ENCODE measurements around the gene ZNF283.
"Not testable (repeated sequence)": the region's sequence is repeated elsewhere in the genome, so short reads cannot be mapped to it uniquely, and the experiment has no call there.

ZNF283 gene

DNA sequence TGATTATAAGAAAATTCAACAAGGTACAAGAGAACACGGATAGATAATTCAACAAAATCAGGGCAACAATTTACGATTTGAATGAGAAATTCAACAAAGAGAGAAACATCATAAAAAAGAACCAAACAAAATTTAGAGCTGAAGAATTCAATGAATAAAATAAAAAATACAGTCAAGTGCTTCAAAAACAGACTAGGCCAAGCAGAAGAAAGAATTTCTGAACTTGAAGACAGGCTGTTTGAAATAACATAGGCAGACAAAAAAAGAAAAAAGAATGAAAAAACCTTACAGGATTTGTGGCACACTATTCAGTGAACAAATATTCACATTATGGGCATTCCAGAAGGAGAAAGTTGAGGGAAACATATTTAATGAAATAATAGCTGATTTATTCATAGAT lies 31.1 kb downstream of the ZNF283 start:
- DNase-seq (ENCODE audit: low read depth) = no peak

- not testable (repeated sequence) for DNase-seq (ENCODE audit: low read depth)
Measured at GRCh38 chr19:43866923-43867322, 39.8 kb downstream of the ZNF283 start.

DNA sequence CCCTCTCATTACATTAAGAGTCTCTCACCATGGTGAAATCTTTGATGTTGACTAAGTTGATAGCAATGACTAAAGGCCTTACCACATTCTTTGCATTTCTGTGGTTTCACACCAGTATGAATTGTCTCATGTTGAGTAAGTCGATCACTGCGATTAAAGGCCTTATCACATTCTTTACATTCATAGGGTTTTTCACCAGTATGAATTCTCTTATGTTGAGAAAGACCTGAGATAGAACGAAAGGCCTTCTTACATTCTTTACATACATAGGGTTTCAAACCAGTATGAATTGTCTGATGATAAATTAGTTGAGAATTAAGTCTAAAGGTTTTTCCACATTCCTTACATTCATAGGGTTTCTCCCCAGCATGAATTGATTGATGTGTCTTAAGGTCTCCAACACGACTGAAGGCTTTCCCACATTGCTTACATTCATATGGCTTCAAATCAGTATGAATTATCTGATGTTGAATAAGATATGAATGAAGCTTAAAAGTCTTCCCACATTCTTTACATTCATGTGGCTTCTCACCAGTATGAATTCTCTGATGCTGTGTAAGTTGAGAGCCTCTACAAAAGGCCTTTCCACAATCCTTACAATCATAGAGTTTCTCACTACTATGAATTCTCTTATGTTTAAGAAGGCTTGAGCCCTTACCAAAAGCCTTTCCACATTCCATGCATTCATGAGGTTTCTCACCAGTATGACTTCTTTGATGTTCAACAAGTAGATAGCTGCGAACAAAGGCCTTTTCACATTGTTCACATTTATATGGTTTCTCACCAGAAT lies 45.6 kb downstream of the ZNF283 start:
- no peak for DNase-seq (ENCODE audit: low read depth)

DNA sequence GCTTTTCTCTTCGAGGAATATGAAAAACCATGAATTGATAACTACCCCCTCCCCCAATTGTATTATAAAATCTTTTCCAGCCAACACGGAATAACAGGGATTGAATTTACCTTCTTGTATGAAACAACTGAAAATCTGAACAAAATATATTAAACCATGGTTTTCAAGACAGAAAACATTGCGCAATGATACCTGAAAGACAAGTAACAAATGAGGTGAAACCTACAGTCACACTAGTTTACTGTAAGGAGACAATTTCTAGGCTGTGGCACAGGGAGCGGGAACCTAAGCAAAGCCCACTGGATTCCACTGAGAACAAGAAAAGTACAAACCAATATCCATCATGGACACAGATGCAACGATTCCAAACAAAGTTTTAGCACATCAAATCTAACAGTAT lies 53.4 kb downstream of the ZNF283 start:
- DNase-seq (ENCODE audit: low read depth) = no peak

DNA sequence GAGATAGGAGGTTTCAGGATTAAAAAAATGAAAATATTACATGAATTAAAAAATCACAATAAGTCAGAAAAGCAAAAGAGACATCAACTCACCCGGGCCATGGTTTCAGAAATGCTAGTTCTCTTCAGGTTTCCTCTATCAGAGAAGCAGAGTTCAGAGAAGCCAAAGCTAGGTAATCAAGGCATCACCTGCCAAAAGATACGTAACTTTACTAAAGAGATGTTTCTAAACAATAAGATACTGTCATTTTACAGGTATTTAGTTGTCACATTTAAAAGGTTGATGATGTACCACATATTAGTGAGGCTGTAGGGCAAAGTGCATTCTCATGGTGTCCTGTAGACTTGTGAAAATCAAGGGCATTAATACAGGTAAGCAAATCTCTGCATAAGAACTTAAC lies 56.7 kb downstream of the ZNF283 start, which contains the start of gene ZNF404:
Gene ZNF404, minus strand, starts transcription at position 101 of the 400 bp plus-strand sequence.
- DNase-seq (ENCODE audit: low read depth) = no peak

DNA sequence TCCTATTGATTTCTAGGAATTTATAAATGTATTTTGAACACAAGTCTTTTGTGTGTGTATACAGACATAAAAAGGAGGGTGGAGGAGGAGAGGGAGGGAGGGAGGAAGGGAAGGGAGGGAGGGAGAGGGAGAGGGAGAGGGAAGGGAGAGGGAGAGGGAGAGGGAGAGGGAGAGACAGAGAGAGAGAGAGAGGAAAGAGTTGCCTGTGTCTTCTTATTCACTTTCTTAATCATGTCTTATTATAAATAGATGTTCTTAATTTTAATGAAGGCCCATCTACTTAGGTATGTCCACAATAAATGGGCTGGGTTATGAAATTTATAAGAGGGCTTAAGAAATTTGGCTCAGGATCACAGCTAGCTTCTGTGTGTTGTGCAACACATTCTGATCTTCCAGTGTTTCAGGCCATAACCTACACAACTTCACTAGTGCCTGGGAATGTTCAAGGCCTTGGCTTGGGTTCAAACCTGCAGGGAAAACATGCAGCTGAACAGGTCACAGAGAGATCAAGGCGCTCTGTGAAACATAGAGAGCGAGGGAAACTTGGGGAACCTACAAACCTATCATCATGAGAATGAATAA lies 68.7 kb downstream of the ZNF283 start:
- DNase-seq (ENCODE audit: low read depth) = peak; percentile 29

Measured in fibroblast of gingiva (primary cell).